SK-N-SH (cell line): ENCODE data around the gene NPFF. TPM values are rescaled to one million over a fixed set of nuclear protein-coding genes. Genes with fewer than 3 reads are reported as not detected.

Source experiments
- CTCF ChIA-PET: fragments of 300-600, 350-600 bp; formaldehyde crosslinking; extraction: SDS; loops from one replicate; lab custom pipeline; 2021; lab: Yijun Ruan, JAX
- POLR2A ChIA-PET: fragments of 350-600 bp; sonication (Branson Sonifier 250); formaldehyde crosslinking; extraction: SDS; loops from one replicate; lab custom pipeline; 2020; ENCODE audit warnings: antibody characterized with exemption, inconsistent platforms; lab: Yijun Ruan, JAX
- DNase-seq: peaks from one replicate; pipeline ENCODE4 v3.0.0; 2012
- H2AFZ ChIP-seq: fragments of 200-600 bp; sonication (generic); 2 replicates; pipeline ENCODE4 v1.8.1; 2016; ENCODE audit warnings: antibody characterized with exemption, mild to moderate bottlenecking, low read depth
- H3F3A ChIP-seq: fragments of 200-600 bp; sonication (generic); replicated peaks from 2 replicates; pipeline ENCODE3; 2016; ENCODE audit warnings: antibody characterized with exemption, mild to moderate bottlenecking; ENCODE audit not compliant: insufficient read depth
- H3K27ac ChIP-seq, 2 experiments: fragments of 200-500 bp in 1 of 2; fragments of 200-600 bp in 1 of 2; sonication (Bioruptor generic) in 1 of 2; sonication (generic), shearing (Covaris generic) in 1 of 2; 2 replicates each; pipeline versions ENCODE4 v1.5.1 to v1.6.1; 2014 to 2016; ENCODE audit warnings: low read depth in 2 of 2, inconsistent platforms in 1 of 2, low read length in 1 of 2, mild to moderate bottlenecking in 1 of 2, mixed read lengths in 1 of 2
- H3K27me3 ChIP-seq: fragments of 200-600 bp; sonication (generic), shearing (Covaris generic); 2 replicates; pipeline ENCODE4 v1.6.1; 2016; ENCODE audit warnings: mixed run types; ENCODE audit not compliant: insufficient read depth
- H3K36me3 ChIP-seq, 2 experiments: fragments of 200-500 bp in 1 of 2; fragments of 200-600 bp in 1 of 2; sonication (Bioruptor generic) in 1 of 2; sonication (generic) in 1 of 2; replicated peaks in 1 of 2; 2 replicates each; pipeline versions ENCODE3 to v1.5.1; 2014 to 2016; ENCODE audit warnings: low read length in 1 of 2, mild to moderate bottlenecking in 1 of 2; ENCODE audit not compliant: insufficient read depth in 2 of 2, control insufficient read depth in 1 of 2
- H3K4me1 ChIP-seq, 2 experiments: fragments of 200-500 bp in 1 of 2; fragments of 200-600 bp in 1 of 2; sonication (Bioruptor generic) in 1 of 2; sonication (generic), shearing (Covaris generic) in 1 of 2; 2 replicates each; pipeline versions ENCODE4 v1.5.1 to v1.6.1; 2014 to 2016; ENCODE audit warnings: low read depth in 1 of 2, low read length in 1 of 2, mixed run types in 1 of 2; ENCODE audit not compliant: insufficient read depth in 2 of 2, control insufficient read depth in 1 of 2
- H3K4me2 ChIP-seq: fragments of 200-600 bp; sonication (generic), shearing (Covaris generic); 2 replicates; pipeline ENCODE4 v1.6.1; 2017; ENCODE audit warnings: mixed run types
- H3K4me3 ChIP-seq, 2 experiments: fragments of 200-500 bp in 1 of 2; fragments of 200-600 bp in 1 of 2; sonication (Bioruptor generic) in 1 of 2; sonication (generic), shearing (Covaris generic) in 1 of 2; 2 replicates each; pipeline versions ENCODE4 v1.5.1 to v1.8.1; 2014 to 2016; ENCODE audit warnings: low read depth in 2 of 2, inconsistent platforms in 1 of 2, low read length in 1 of 2, mild to moderate bottlenecking in 1 of 2, mixed read lengths in 1 of 2, moderate library complexity in 1 of 2
- H3K79me2 ChIP-seq: fragments of 200-600 bp; sonication (generic); 2 replicates; pipeline ENCODE4 v1.8.1; 2017; ENCODE audit warnings: mild to moderate bottlenecking; ENCODE audit not compliant: insufficient read depth
- H3K9ac ChIP-seq: fragments of 200-600 bp; sonication (generic); 2 replicates; pipeline ENCODE4 v1.6.1; 2017; ENCODE audit warnings: mixed run types
- H3K9me2 ChIP-seq: fragments of 200-600 bp; sonication (generic); 2 replicates; pipeline ENCODE4 v1.6.1; 2017; ENCODE audit warnings: mixed run types
- H3K9me3 ChIP-seq: fragments of 200-600 bp; sonication (generic); 2 replicates; pipeline ENCODE4 v1.6.1; 2017; ENCODE audit warnings: mixed run types, mild to moderate bottlenecking, moderate library complexity
- H4K20me1 ChIP-seq: fragments of 200-600 bp; sonication (generic); 2 replicates; pipeline ENCODE4 v1.6.1; 2017; ENCODE audit warnings: mild to moderate bottlenecking, mixed run types; ENCODE audit not compliant: insufficient read depth
- CTCF ChIP-seq: fragments of 200-600 bp; sonication (generic); IDR thresholded peaks from 2 replicates; pipeline ENCODE4 v1.6.1; 2017; ENCODE audit warnings: antibody characterized with exemption, mild to moderate bottlenecking, moderate library complexity
- EP300 ChIP-seq, 2 experiments: IDR thresholded peaks; 2 replicates each; pipeline versions ENCODE4 v1.4.0 to v1.6.1; 2012; ENCODE audit warnings: borderline replicate concordance in 1 of 2, low read depth in 1 of 2, low read length in 1 of 2
- EZH2phosphoT487 ChIP-seq: fragments of 200-600 bp; sonication (generic); IDR thresholded peaks from 2 replicates; pipeline ENCODE4 v1.6.1; 2017; ENCODE audit warnings: low read depth, mixed run types, mild to moderate bottlenecking, antibody characterized with exemption, moderate library complexity, borderline replicate concordance
- FOSL2 ChIP-seq: IDR thresholded peaks from 2 replicates; pipeline ENCODE4 v1.4.0; 2012; ENCODE audit warnings: low read depth, mild to moderate bottlenecking, moderate library complexity, borderline replicate concordance
- GATA2 ChIP-seq: sonication (generic); formaldehyde crosslinking; IDR thresholded peaks from 2 replicates; pipeline ENCODE4 v1.5.0; 2020; ENCODE audit warnings: mild to moderate bottlenecking, missing genetic modification reagents
- JUND ChIP-seq: IDR thresholded peaks from 2 replicates; pipeline ENCODE4 v1.4.0; 2012
- MAX ChIP-seq: IDR thresholded peaks from 2 replicates; pipeline ENCODE4 v1.4.0; 2012; ENCODE audit warnings: low read depth
- MEF2A ChIP-seq: IDR thresholded peaks from 2 replicates; pipeline ENCODE4 v1.4.0; 2012; ENCODE audit warnings: low read depth, borderline replicate concordance
- MXI1 ChIP-seq: IDR thresholded peaks from 2 replicates; pipeline ENCODE4 v1.6.1; 2012; ENCODE audit warnings: mild to moderate bottlenecking, low read depth, low read length, improper control_type of control experiment
- NFIC ChIP-seq: IDR thresholded peaks from 2 replicates; pipeline ENCODE4 v1.4.0; 2012; ENCODE audit warnings: borderline replicate concordance
- PBX3 ChIP-seq: IDR thresholded peaks from 2 replicates; pipeline ENCODE4; 2012
- RCOR1 ChIP-seq: fragments of 150-350 bp; IDR thresholded peaks from 2 replicates; pipeline ENCODE4 v1.6.1; 2017; ENCODE audit warnings: antibody characterized with exemption, low read length
- RXRA ChIP-seq: IDR thresholded peaks from 2 replicates; pipeline ENCODE4 v1.4.0; 2012; ENCODE audit warnings: low read depth, mild to moderate bottlenecking, borderline replicate concordance
- SIN3A ChIP-seq: IDR thresholded peaks from 2 replicates; pipeline ENCODE4 v1.6.1; 2012; ENCODE audit warnings: low read depth, mild to moderate bottlenecking, low read length, moderate library complexity, borderline replicate concordance
- USF1 ChIP-seq: IDR thresholded peaks from 2 replicates; pipeline ENCODE4 v1.4.0; 2012; ENCODE audit warnings: low read depth, borderline replicate concordance
- USF2 ChIP-seq: fragments of 150-350 bp; IDR thresholded peaks from 2 replicates; pipeline ENCODE4 v1.6.1; 2017; ENCODE audit warnings: antibody characterized with exemption, low read length, low read depth, borderline replicate concordance
- WGBS: methylation state at CpG from one replicate; pipeline ENCODE4 v1.1.6; 2017; ENCODE audit warnings: low lambda C conversion rate; 5-methylcytosine and 5-hydroxymethylcytosine counted together
- polyA plus RNA-seq, 3 experiments: library from polyadenylated mRNA; depleted of rRNA; stranded (reverse); fragments of >200 nt; gene quantifications; 2 replicates each; pipeline ENCODE4 v1.2.3, GENCODE V29; 2012

NPFF gene
- polyA plus RNA-seq, 1 of the 3 experiments (the other 2 are of a cell fraction), result 0.13 TPM

- CTCF ChIA-PET, result interaction anchor here (0.8 to 1.8 kb wide), 2 partner anchors 19 to 151 kb away, joined by 4 to 8 read pairs; partner anchors contain the start of gene ATP5MC2
- TF ChIP-seq PBX3, result no peak
- no peak for TF ChIP-seq JUND
- TF ChIP-seq SIN3A, result no peak
- no peak for TF ChIP-seq RCOR1
- no peak for TF ChIP-seq USF1
- TF ChIP-seq FOSL2, result no peak
- no peak for TF ChIP-seq MXI1
- TF ChIP-seq EP300 (IDR thresholded peaks at IDR 0.05; ENCODE audit: borderline replicate concordance in 1 of 2, low read depth in 1 of 2, low read length in 1 of 2), result no peak
- no peak for TF ChIP-seq RXRA
- no peak for TF ChIP-seq NFIC
- no peak for TF ChIP-seq MAX
- TF ChIP-seq CTCF, result no peak
- TF ChIP-seq GATA2 (CRISPR knock-in tag), result no peak
- TF ChIP-seq MEF2A, result no peak
- TF ChIP-seq EZH2phosphoT487, result no peak
- TF ChIP-seq USF2, result no peak
- Histone ChIP-seq H3K4me3 (no peak overlapping the region), H3K9me2 (no peaks in the 10 kb centered on the region), H4K20me1 (no peaks in the 10 kb centered on the region), H3K27me3 (no peaks in the 10 kb centered on the region), H2AFZ (no peak overlapping the region), H3K27ac (no peak overlapping the region), H3K9me3 (no peaks in the 10 kb centered on the region), H3F3A (peaks cover 4% of the 10 kb centered on the region), H3K36me3 (peaks cover 31 to 58% of the 10 kb centered on the region in 2 experiments), H3K79me2 (no peaks in the 10 kb centered on the region), H3K4me2 (no peak overlapping the region), H3K9ac (no peak overlapping the region), H3K4me1 (no peaks in the 10 kb centered on the region)
- 98% methylated on average over 11 of the region's 13 CpGs for WGBS
- POLR2A ChIA-PET, result no interaction called here
- no peak for DNase-seq
Measured at GRCh38 chr12:53524476-53524875, 17.2 kb upstream of the NPFF start.
